ENCODE measurements around the gene RASA4B.
A peak's percentile ranks its signal among the peaks of the same experiment; 100 is the strongest.
"Not testable (repeated sequence)": the region's sequence is repeated elsewhere in the genome, so short reads cannot be mapped to it uniquely, and the experiment has no call there.

Gene RASA4B

DNA sequence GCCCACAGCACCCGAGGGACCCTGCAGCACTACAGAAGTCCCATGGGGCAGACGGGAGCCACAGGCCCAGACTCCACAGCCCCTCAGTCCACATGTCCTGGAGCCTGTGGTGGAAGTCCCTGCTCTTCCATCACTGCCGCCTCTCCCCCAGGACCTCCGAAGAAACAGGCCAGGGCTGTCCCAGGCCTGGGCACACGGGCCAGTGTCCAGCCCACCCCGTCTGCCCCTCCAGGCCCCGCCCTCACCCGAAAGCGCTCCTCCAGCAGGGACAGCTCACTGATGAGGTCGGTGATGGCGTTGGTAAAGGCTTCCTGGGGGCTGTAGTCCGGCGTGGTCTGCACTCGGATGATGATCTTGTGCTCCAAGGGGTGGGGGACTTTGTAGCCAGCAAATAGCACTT, 43.5 kb downstream of the RASA4B start:
- not testable (repeated sequence) for DNase-seq (ENCODE audit: low spot score)

DNA sequence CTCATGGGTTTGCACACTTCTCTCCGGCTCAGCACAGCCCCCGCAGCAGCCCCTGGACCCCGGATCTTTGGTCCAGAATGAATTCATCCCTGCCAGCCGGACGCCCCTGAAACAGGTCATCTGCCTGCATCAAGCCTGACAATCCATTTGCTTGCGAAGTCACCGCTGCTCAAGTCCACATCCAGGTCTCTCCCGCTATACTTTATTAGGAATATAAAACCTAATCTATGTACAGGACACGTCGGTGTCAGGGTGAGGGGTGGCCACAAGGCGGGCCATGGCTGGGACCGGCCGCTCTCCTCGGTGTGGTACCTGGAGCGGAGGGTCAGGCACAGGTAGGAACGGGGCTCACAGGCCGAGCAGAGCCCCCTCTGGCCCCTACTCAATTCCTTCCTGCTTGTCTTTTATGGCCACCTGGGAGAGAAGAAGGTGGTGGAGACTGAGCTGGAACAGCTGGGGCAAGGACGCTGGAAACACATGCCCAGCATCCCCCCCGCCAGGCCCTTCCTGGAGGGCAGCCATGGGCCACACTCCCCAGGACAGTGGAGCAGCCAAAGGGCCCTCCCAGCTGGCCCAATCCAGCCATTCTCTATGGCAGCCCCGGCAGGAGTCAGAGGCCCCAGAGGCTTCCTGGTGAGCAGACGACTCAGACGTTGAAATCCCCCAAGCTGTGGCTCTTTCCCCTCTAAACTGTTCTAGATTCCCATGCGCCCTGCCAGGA, 44.1 kb downstream of the RASA4B start:
- DNase-seq (ENCODE audit: low spot score), result no peak

DNA sequence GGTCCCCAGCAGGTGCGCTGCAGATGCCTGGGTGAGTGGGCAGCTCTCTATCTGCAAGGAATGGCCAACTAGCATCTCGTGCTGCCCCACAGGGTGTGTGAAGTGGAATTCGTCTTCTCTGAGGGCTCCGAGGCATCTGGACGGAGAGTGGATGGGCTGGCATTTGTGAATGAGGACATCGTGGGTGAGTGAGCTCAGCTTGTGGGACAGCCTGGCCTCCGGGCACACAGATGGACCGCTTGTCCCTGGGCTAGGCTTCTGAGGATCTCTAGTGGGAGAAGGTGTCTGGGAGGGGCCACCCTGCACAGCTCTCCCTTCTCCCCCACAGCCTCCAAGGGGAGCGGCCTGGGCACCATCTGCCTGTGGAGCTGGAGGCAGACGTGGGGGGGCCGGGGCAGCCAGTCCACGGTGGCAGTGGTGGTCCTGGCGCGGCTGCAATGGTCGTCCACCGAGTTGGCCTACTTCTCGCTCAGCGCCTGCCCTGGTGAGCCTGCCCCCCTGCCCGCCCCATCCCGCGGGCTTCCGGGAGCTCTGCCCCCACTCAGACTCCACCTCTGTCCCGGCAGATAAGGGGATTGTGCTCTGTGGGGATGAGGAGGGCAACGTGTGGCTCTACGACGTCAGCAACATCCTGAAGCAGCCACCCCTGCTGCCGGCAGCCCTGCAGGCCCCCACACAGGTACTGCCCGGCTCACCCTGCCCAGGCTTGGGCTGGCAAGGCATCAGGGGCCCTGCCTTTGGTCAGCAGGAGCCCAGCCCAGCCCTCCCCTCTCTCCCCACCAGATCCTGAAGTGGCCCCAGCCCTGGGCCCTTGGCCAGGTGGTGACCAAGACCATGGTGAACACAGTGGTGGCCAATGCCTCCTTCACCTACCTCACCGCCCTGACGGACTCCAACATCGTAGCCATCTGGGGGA, 45.2 kb downstream of the RASA4B start:
- no peak for DNase-seq (ENCODE audit: low spot score)

DNA sequence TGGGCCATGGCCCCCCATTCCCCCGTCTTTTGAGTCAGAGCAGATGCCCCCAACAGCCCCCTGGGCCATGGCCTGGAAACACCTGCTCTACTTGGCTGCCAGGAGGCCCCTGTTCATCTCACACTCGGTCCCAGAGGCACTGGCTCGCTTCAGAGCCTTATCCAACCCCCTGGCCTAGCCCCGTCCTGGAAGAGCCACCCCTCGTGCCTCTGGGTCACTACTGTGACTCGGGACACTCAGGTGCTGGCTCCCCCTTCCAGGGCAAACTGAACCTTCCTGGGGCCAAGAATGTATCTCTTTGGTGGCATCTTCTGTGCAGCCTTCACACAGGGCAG, 45.8 kb downstream of the RASA4B start:
- DNase-seq (ENCODE audit: low spot score), result no peak

DNA sequence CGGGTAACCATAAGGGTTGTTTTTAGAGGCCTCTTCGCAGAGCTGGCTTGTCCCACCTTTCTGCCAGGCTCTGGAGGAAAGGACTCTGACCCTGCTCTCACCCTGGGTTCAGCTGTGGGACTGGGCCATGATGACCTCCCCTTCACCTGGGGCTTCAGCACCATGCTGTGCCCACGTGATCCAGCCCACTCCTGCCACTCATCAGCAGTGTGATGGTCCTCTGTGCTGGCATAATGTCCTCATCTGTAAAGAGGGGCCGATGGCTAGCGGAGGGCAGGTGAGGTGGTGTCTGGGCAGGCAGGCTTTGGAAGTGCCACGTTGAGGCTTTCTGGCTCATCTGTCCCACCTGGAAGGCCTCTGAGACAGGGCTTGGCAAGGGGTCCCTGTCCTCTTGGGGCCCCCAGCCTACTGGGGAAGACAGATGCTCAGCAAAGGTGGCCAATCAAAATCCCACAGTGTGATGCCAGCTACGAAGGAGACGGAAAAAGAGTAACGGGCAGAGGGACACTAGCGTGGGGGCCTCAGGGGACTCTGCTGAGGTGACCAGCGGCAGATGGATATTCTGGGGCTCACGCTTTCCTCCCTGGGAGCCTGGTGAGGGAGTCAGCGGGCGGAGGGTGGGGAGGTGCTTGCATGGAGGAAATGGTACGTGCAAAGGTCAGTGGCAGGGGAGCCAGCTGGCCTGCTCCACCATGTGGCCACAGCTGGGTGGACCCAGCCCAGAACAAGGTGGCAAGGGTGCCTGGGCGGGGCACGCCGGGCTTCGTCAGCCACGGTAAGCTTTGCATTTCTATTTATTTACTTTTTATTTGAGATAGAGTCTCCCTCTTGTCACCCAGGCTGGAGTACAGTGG, 47.4 kb downstream of the RASA4B start:
- no peak for DNase-seq (ENCODE audit: low spot score)

DNA sequence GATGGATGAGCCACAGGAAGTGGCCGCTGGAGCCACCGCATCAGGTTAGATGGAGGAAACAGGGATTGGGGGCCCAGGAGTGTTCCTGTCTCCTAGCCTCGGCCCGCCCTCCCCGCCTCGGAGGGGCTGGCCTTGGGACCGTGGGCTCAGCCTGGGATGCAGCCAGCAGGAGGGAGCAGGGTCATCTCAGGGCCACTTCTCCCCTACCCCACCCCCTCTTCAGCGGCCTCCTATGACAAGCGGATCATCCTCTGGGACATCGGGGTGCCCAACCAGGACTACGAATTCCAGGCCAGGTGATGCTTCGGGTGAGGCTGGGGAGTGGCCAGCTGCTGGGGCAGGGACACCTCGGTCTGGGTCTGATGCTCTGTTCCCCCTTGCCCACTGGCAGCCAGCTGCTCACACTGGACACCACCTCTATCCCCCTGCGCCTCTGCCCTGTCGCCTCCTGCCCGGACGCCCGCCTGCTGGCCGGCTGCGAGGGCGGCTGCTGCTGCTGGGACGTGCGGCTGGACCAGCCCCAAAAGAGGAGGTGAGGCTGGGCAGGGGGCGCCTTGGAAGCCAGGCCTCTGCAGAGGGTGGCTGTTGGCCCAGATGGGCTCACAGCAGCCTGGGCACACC, 48.1 kb downstream of the RASA4B start:
- no peak for DNase-seq (ENCODE audit: low spot score)

DNA sequence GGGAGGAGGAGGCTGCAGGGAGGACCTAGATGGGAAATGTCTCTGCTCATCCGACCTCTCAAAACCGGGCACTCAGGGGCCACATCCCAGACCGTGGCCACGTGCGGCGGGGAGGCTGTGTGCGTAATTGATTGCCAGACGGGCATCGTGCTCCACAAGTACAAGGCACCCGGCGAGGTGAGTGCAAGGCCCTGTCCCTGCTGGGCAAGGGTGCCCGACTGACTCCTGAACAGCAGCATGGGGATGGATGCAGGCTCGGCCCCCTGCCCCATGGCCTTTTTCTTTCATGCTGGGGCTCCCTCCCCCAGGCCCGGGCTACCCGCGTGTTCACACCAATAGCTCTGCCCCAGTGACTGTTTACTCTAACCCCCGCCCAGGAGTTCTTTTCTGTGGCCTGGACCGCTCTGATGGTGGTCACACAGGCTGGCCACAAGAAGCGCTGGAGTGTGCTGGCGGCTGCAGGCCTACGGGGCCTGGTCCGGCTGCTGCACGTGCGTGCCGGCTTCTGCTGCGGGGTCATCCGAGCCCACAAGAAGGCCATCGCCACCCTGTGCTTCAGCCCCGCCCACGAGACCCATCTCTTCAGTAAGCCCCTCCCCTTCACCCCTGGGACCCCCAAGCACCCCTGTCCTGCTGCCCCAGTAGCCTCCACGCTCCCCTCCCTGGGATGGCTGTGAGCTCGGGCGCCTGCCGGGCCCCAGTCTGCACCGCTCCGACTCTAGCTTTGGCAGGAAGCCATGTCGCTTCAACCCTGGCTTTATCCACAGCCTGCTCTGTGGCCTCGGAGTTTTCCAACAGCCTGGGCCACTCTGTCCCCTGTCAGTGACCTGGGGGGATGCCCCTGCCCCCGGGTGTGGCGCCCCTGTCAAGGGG, 48.9 kb downstream of the RASA4B start:
- no peak for DNase-seq (ENCODE audit: low spot score)

DNA sequence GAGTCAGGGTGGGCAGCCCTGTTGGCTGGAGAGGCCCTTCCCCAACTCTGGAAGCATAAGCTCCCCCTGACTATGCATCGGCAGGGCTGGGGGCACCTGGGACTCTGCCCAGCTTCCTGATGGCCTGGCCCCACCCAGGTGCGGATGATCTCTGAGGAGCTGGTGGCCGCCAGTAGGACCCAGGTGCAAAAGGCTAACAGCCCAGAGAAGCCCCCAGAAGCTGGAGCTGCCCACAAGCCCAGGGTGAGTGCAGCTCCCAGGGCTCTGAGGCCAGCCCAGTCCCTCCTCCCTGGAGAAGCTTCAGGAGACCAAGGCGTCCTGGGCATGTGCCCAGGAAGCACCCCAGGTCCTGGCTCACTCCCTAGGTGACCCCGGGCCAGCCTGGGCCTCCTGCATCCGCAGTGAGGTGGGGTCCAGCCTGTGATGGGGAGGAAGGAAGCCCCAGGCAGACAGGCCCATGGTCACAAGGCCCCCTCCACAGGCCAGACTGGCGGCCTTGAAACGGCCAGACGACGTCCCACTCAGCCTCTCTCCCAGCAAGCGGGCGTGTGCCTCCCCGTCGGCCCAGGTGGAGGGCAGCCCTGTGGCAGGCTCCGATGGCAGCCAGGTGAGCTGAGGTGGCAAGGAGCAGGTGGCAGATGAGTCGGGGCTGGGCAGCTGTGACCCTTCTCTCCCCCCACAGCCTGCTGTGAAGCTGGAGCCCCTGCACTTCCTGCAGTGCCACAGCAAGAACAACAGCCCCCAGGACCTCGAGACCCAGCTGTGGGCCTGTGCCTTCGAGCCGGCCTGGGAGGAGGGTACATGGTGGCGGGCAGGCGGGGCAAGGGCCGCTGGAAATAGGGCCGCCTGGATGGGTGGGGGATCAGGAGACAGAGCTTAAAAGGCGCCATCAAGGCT, 49.7 kb downstream of the RASA4B start:
- no peak for DNase-seq (ENCODE audit: low spot score)

DNA sequence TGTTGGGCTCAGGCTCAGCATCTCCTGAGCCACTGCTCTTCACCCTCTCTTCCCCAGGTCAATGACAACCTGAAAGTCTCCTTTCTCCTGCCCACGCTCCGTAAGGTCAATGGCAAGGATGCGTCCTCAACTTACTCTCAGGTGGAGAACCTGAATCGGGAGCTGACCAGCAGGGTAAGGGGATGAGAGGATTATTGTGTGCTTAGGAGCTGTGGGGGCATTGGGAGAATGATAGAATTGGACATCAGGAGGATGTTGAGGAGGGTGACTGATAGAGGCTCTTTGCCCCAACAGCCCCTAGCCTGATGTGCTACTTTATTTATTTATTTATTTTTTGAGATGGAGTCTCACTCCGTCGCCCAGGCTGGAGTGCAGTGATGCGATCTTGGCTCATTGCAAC, 51.5 kb downstream of the RASA4B start:
- no peak for DNase-seq (ENCODE audit: low spot score)

DNA sequence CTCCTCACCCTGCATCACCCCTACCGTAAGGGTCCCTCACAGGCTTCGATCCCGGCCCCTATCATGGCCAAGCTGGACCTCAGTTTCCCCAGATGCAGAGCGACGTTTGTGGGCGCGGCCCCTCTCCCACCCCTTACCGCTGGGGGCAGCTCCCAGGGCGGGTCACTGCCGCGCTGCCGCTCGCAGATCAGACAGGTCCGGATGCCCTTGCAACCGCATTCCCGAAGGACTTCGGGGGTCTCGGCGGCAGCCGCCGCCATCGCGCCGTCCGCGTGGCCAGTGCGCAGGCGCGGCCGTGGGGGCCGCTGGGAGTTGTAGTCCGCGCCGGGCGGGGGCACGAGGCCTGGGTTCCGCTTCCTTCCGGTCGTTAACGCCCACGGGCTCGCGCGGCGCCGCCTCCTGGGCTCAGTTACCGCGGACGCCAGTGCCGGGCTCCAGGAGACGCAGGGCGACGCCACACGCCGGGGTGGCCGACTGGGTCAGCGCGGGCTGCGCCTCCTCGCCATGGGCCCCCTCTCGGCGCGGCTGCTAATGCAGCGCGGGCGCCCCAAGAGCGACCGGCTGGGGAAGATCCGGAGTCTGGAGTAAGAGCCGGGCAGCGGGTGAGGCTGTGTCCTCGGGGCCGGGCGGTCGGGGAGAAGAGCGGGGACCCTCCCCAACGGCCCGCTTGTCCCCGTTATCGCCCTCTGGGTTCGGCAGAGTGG, 52.8 kb downstream of the RASA4B start, which contains the start of the genes ALKBH4 and LRWD1:
Gene ALKBH4, minus strand, starts transcription at position 287 of the 704 bp plus-strand sequence. Its CDS starts 27 bp downstream, at position 260.
Gene LRWD1, plus strand, starts transcription at position 408 of the 704 bp plus-strand sequence. Its CDS starts 97 bp downstream, at position 505.
- DNase-seq (ENCODE audit: low spot score), result peak; percentile 81

DNA sequence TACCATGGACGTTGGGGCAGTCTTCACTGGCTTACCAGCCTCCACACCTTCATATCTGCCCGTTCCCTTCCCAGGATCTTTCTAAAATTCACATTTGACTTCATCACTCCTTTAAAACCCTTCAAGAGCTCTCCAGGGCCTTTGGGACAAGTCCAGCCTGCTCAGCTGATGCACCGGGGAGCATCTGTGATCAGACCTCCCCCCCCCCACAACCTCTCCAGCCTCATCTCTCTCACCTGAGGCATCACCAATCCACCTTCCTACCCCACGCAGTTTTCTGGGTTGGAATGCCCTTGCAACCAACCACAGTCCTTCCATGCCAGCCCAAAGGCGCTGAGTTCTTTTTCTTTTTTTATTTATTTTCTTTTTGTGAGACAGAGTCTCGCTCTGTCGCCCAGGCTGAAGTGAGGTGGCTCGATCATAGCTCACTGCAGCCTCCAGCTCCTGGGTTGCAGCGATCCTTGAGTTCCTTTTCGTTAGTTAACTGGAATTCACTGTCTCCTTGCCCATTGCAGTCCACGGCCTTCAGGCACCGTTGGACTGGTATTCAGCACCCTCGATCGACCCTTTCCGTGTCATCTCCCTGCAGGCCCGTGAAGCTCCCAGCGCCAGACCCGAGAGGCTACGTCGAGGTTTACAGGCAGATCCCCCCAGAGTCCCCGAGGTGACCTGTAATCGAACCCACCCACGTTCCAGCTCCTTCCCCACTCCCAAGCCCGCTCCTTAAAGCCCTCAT, 53.6 kb downstream of the RASA4B start:
- no peak for DNase-seq (ENCODE audit: low spot score)

DNA sequence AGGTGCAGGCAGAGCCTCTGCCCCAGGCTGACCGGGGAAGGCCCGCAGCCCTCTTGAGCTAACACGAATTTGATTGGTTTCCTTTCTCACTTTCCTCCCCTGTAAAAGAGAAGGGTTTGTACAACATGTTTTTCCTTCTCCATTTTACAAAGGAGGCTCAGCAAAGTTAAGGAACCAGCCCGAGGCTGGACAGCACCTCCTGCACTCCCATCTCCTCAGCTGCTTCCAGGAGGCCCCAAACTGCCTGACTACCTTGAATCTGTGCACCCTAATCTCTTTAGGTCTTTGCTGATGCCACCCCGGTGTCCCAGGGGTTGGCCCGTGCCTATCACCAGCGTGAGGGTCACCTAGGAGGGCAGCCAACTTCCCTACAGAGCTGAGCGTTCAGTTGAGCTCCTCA, 57.1 kb downstream of the RASA4B start:
- DNase-seq (ENCODE audit: low spot score), result no peak

DNA sequence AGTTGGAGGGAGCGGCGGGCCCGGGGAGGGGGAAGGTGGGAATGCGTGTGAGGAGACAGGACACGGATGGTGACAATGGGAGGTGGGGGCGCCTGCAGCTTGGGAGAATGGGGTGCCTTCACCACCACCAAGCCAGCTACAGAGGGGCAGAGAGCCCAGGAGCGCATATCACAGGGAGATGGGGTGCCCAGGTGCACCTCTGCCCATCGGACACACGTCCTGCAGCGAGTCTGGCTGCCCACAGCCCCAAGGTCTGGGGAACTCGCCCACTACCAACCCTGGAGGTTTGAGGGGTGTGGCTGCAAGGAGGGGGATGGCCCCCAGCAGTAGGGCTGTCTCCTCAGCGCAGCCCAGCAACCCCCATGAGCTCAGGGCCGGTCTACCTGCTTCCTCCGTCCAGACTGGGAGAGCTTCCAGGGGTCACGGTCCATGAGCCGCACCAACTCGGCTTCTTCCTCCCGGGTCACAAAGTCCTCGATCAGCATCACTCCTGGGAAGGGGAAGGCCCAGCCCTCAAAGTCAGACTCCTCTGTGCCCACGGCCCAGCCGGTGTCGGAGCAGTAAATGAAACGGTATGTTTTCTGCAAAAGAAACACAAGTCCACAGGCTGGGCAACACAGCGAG, 58.2 kb downstream of the RASA4B start:
- DNase-seq (ENCODE audit: low spot score), result no peak

DNA sequence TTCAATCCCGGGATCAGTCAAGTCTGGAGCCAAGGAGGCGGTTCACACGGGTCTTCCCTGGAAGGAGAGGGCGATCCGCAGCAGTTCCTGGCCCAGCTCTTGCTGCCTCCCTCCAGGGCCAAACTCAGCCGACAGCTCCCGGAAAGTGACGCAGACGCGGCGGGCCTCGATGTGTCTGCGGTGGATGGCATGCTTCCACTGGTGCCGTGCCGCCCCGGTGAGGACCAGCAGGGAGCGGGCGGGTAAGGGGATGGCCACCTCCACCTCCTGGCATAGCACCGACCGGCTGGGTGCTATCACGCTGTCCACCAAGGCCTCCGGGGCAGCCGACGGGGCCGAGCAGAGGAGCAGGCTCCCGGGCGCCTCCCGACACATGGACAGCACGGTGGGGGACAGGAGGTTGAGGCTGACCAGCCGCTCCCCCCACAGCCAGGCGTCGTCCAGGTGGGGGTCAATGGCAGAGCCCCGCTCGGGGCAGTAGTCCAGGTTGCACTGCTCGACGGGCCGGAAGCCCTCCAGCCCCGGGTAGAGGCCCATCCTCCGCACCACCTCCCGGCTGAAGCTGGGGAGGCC, 60.1 kb downstream of the RASA4B start:
- no peak for DNase-seq (ENCODE audit: low spot score)

DNA sequence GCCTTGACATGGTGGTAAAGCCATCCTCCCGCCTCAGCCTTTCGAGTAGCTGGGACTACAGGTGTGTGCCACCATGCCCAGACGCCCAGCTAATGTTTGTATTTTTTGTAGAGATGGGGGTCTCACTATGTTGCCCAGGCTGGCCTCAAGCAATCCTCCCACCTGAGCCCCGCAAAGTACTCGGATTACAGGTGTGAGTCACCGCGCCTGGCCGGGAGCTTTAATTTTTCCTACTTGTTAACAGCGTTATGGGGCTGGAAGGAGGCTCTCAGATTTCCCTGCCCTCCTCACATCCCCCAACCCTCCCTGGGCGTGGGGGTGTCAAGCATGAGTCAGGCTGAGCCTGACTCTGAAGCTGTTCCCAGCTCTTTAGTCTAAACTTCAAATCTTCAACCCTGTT, 61.2 kb downstream of the RASA4B start:
- DNase-seq (ENCODE audit: low spot score), result no peak

DNA sequence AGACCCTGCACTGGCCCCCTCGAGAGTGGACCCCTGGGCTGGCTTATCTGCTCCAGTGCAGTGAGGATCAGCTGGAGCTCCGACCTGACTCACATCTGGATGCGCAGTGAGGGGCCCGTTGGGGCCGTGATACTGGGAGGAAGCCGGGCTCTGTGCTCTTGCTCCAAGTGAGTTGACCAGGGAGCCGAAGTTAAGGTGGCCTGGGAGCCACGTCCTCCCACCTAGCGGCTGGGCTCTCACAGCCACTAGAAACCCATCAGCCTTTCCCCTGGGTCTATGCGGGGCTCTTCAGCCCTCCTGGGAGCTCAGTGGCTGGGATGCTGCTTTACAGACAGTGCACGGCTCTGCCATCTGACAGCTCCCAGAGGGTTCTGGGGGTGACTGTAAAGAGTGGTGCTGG, 62.0 kb downstream of the RASA4B start:
- DNase-seq (ENCODE audit: low spot score), result no peak

DNA sequence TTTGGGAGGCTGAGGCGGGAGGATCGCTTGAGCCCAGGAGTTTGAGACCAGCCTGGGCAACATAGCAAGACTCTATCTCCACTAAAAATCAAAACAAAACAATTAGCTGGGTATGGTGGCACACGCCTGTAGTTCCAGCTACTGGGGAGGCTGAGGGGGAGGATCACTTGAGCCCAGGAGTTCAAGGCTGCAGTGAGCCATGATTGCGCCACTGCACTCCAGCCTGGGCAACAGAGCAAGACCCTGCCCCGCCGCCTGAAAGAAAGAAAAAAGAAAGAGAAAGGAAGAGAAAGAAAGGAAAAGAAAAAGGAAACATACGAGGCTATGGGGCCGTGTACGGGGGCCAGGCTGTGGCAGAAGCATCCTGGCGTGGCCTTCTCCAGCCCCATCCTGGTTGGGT, 62.6 kb downstream of the RASA4B start:
- DNase-seq (ENCODE audit: low spot score), result not testable (repeated sequence)

DNA sequence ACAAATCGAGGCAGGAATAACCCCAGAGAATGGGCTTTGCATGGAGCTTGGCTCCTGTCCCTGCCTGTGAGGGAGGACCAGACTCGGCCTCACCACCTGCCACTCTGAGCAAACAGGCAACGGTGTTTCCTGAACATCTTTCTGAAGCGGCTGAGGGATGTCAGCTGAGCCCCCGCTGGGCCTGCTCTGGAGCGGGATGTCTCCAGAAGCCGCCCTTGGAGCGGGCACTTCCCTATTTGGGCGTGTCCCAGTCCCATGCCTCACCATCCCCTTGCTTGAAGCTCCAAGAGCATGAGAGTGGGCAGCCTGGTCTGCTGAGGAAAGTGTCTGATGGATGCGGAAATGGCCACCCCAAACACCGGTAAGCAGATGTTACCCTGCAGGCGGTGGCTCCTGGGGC, 63.1 kb downstream of the RASA4B start:
- no peak for DNase-seq (ENCODE audit: low spot score)
